ENCODE data around the gene SCMH1.
"Not testable (repeated sequence)": the region's sequence is repeated elsewhere in the genome, so short reads cannot be mapped to it uniquely, and the experiment has no call there.

SCMH1 gene

DNA sequence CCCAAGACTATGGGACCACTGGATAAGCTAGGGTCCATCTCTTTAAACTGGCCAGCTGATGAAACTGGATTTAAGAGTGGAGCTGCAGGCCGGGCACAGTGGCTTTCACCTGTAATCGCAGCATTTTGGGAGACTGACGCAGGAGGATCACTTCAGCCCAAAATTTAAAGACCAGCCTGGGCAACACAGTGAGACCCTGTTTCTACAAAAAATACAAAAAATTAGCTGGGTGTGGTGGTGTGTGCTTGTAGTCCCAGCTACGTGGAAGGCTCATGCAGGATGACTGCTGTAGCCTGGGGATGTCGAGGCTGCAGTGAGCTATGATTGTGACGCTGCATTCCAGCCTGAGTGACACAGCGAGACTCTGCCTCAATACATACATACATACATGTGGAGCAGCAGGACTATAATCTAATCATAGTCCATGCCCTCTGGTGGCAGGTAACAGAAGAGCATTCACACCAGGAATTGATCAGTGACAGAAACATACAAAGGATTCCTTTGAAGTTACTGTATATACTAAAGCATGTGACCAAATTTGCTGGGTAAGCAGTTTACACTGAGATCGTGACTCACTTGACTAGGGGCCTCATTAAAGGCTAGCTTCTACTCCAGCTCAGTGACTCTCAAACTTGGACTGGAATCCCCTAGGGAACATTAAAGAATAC, 119.1 kb downstream of the SCMH1 start:
- TF ChIP-seq, protein P1, sequence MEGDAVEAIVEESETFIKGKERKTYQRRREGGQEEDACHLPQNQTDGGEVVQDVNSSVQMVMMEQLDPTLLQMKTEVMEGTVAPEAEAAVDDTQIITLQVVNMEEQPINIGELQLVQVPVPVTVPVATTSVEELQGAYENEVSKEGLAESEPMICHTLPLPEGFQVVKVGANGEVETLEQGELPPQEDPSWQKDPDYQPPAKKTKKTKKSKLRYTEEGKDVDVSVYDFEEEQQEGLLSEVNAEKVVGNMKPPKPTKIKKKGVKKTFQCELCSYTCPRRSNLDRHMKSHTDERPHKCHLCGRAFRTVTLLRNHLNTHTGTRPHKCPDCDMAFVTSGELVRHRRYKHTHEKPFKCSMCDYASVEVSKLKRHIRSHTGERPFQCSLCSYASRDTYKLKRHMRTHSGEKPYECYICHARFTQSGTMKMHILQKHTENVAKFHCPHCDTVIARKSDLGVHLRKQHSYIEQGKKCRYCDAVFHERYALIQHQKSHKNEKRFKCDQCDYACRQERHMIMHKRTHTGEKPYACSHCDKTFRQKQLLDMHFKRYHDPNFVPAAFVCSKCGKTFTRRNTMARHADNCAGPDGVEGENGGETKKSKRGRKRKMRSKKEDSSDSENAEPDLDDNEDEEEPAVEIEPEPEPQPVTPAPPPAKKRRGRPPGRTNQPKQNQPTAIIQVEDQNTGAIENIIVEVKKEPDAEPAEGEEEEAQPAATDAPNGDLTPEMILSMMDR (conservative IDR thresholded peaks at IDR 0.05; ENCODE audit: control insufficient read depth, insufficient read depth, low read depth, low read length), result peak; percentile 70
- H3K4me3 ChIP-seq (ENCODE audit: control insufficient read depth, low read depth, low read length), result no peak overlapping the region
- DNase-seq (ENCODE audit: low read depth), result peak; percentile 93

DNA sequence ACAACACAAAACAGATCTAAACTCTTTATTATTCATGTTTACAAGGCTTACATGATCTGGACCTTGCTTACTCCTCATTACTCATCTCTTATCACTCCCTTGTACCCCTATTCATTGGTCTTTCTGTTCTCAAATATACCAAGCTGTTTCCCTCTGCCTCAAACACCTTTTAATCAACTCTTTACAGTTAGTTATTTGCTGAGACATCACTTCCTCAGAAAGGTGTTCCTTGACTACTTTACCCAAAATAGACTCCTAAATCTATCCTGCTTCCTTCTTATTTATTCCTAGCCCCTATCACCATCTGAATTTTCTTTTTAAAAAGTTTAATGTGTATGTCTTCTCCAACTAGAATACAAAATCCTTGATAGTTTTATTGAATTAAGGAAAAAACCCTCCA, 120.0 kb downstream of the SCMH1 start:
- H3K4me3 ChIP-seq (ENCODE audit: control insufficient read depth, low read depth, low read length), result no peak overlapping the region
- TF ChIP-seq, protein P1 (conservative IDR thresholded peaks at IDR 0.05; ENCODE audit: control insufficient read depth, insufficient read depth, low read depth, low read length), result no peak
- no peak for DNase-seq (ENCODE audit: low read depth)

DNA sequence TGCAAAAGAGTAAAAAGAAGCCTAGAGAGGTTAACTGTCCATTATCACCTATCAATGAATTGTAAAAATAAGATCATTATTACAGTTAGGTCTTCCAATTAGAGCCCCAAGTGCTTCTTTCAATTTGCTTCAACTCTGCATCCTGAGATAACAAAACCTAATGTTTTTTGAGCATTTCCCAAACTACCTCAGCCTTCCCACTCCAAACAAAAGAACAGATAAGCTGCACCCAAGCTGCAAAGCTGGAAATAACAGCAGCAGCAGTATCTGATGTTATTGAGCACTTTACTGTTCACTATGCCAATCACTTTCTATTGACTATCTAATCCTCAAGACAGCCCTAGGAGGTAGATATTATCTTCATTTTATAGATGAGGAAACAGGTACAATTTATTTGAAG, 123.5 kb downstream of the SCMH1 start:
- no peak for DNase-seq (ENCODE audit: low read depth)
- TF ChIP-seq, protein P1 (conservative IDR thresholded peaks at IDR 0.05; ENCODE audit: control insufficient read depth, insufficient read depth, low read depth, low read length), result no peak

DNA sequence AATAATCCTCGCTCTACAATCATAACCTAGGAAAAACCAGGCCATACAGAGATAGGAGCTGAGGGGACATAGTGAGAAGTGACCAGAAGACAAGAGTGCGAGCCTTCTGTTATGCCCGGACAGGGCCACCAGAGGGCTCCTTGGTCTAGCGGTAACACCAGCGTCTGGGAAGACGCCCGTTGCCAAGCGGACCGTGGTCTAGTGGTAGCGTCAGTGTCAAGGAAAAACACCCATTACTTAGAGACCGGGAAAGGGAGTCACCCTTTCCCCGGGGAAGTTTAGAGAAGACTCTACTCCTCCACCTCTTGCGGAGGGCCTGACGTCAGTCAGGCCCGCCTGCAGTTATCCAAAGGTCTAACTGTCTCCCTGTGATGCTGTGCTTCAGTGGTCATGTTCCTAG, 124.9 kb downstream of the SCMH1 start:
- not testable (repeated sequence) for DNase-seq (ENCODE audit: low read depth)

More for the DNA sequence above, 123.5 kb downstream of the SCMH1 start:
- no peak overlapping the region for H3K4me3 ChIP-seq (ENCODE audit: control insufficient read depth, low read depth, low read length)

DNA sequence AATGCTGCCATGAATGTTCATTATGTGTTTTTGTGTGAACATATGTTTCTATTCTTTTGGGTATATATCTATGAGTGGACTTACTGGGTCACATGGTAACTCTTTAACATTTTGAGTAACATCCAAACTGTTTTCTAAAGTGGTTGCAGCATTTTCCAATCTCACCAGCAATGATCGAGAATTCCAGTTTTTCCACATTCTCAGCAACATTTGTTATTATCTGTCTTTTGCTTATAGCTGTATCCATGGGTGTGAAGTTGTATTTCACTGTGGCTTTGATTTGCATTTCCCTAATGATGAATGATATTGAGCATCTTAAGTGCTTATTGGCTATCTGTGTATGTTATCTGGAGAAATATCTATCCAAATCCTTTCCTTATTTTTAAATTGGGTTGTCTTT, 131.4 kb downstream of the SCMH1 start:
- no peak for DNase-seq (ENCODE audit: low read depth)
- TF ChIP-seq, protein P1 (conservative IDR thresholded peaks at IDR 0.05; ENCODE audit: control insufficient read depth, insufficient read depth, low read depth, low read length), result no peak
- no peak overlapping the region for H3K4me3 ChIP-seq (ENCODE audit: control insufficient read depth, low read depth, low read length)

More for the DNA sequence above, 124.9 kb downstream of the SCMH1 start:
- not testable (repeated sequence) for H3K4me3 ChIP-seq (ENCODE audit: control insufficient read depth, low read depth, low read length)

DNA sequence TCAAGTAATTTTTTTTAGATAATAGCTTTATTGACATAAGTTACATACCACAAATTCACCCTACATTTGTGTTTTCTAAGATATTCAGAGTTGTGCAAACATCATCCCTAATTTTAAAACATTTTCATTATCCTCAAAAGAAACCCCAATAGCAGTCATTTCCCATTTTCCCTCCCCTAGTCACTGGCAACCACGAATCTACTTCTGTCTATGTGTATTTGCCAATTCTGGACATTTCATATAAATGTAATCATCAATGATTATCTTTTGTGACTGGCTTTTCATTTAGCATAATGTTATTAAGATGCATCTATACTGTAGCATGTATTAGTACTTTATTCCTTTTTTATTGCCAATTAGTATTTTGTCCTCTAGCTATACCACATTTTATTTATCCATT, 131.8 kb downstream of the SCMH1 start:
- DNase-seq (ENCODE audit: low read depth), result no peak
- TF ChIP-seq, protein P1 (conservative IDR thresholded peaks at IDR 0.05; ENCODE audit: control insufficient read depth, insufficient read depth, low read depth, low read length), result no peak
- no peak overlapping the region for H3K4me3 ChIP-seq (ENCODE audit: control insufficient read depth, low read depth, low read length)

DNA sequence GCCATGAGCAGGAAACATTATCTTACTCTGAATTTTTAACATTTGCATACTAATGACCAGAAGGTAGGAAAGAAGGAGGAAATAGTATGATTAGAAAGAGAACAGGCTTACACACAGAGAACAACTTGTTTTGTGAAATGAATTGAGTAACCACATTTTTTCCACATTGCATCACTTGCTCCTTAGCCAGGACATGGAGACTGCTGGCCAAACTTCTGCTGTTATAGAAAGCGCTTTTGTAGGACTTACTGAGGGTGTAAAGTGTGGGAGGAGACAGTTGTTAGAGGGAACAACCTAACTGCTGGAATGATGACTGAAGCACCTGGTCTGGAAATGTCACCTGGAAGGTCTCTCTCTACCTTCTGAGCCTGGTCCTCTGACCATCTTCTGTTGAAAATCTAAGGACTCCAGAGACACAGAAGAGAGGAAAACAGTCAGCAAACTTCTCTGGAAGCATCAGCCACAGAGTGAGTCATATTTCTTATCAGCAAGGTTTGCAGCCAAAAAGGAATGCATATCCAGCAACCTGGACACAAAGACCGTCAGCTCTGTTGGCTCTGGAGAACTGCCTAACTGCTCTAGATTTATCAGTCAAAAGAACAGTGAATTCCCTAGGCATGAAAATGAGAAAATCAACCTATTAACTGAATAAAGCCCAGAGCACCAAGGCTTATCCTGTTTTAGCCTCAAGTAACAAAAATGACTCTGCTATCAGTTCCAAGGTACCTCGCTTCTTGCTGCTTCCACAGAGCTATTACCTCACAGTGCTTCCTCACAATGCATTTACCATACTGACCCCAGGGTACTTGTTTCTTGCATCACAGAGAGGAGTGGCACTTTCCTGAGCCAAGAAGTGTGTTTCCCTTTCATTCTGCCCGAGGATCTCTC, 132.6 kb downstream of the SCMH1 start:
- TF ChIP-seq, protein P1 (conservative IDR thresholded peaks at IDR 0.05; ENCODE audit: control insufficient read depth, insufficient read depth, low read depth, low read length), result no peak
- peak overlapping the region; percentile 17 for H3K4me3 ChIP-seq (ENCODE audit: control insufficient read depth, low read depth, low read length)

More for the DNA sequence above, 132.6 kb downstream of the SCMH1 start:
- DNase-seq (ENCODE audit: low read depth), result peak; percentile 94

Measured in fibroblast of mammary gland (primary cell).